ENCODE results near the gene SMU1.
"Not testable (repeated sequence)": the region's sequence is repeated elsewhere in the genome, so short reads cannot be mapped to it uniquely, and the experiment has no call there.

- TF ChIP-seq POLR2AphosphoS5 (IDR thresholded peaks at IDR 0.05); EP300 (IDR thresholded peaks at IDR 0.05); CTCF (IDR thresholded peaks at IDR 0.05); POLR2A (IDR thresholded peaks at IDR 0.05; ENCODE audit: low read depth): not testable (repeated sequence)
Observed at GRCh38 chr9:33005335-33005734, 71.1 kb downstream of the SMU1 start.

Measured in esophagus muscularis mucosa (tissue), 4 donors.